H1 (cell line): Measurements from ENCODE around the gene PTRH1. TPM values are rescaled to one million over a fixed set of nuclear protein-coding genes. Genes with fewer than 3 reads are reported as not detected.

Experiments used
- EZH2 ChIP-seq: fragments of 200-600 bp; sonication (generic); IDR thresholded peaks from 2 replicates; pipeline ENCODE4 v1.7.1; 2012; ENCODE audit warnings: low read depth, mild to moderate bottlenecking, moderate library complexity, low read length, inconsistent platforms; ENCODE audit not compliant: severe bottlenecking
- polyA plus RNA-seq, 7 experiments: library from polyadenylated mRNA; depleted of rRNA in 3 of 7; stranded (reverse) in 5 of 7; unstranded in 2 of 7; fragments of >200 nt in 5 of 7; fragments of 200-250 nt in 2 of 7; gene quantifications; 1 replicate in 5 of 7; 2 replicates in 1 of 7; 4 replicates in 1 of 7; pipeline versions ENCODE4 v1.2.1 to v1.2.3, GENCODE V29; 2011 to 2013; ENCODE audit warnings: missing spikeins in 2 of 7, mixed read lengths in 2 of 7
- total RNA-seq: library from RNA; stranded (reverse); fragmentation: NEBNext Ultra II Directional; extraction: Animal tissue kit (Norgen Biotek cat#: 25700); gene quantifications from 2 replicates; pipeline ENCODE4 v1.2.1, GENCODE V29; 2021
- TF ChIP-seq, protein P1 (sequence below): fragments of 300-600 bp; sonication (generic); IDR thresholded peaks from 2 replicates; pipeline ENCODE4 v1.7.1; 2012; ENCODE audit warnings: low read length, moderate library complexity, mild to moderate bottlenecking, inconsistent platforms; ENCODE audit not compliant: insufficient replicate concordance

PTRH1 gene
- total and polyA plus RNA-seq, 2 of the 8 experiments (the other 6 are each of a cell fraction or from before 2014, with no cell fraction given) = 11.1 to 19.8 TPM

DNA sequence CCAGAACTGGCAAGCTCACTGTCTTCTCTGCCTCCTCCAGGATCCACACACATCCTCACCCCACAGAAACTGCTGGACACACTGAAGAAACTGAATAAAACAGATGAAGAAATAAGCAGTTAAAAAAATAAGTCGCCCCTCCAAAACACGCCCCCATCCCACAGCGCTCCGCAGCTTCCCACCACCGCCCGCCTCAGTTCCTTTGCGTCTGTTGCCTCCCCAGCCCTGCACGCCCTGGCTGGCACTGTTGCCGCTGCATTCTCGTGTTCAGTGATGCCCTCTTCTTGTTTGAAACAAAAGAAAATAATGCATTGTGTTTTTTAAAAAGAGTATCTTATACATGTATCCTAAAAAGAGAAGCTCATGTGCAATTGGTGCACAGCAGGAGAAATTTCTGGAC is 24.7 kb downstream of the PTRH1 start (continued):
- TF ChIP-seq, protein P1, sequence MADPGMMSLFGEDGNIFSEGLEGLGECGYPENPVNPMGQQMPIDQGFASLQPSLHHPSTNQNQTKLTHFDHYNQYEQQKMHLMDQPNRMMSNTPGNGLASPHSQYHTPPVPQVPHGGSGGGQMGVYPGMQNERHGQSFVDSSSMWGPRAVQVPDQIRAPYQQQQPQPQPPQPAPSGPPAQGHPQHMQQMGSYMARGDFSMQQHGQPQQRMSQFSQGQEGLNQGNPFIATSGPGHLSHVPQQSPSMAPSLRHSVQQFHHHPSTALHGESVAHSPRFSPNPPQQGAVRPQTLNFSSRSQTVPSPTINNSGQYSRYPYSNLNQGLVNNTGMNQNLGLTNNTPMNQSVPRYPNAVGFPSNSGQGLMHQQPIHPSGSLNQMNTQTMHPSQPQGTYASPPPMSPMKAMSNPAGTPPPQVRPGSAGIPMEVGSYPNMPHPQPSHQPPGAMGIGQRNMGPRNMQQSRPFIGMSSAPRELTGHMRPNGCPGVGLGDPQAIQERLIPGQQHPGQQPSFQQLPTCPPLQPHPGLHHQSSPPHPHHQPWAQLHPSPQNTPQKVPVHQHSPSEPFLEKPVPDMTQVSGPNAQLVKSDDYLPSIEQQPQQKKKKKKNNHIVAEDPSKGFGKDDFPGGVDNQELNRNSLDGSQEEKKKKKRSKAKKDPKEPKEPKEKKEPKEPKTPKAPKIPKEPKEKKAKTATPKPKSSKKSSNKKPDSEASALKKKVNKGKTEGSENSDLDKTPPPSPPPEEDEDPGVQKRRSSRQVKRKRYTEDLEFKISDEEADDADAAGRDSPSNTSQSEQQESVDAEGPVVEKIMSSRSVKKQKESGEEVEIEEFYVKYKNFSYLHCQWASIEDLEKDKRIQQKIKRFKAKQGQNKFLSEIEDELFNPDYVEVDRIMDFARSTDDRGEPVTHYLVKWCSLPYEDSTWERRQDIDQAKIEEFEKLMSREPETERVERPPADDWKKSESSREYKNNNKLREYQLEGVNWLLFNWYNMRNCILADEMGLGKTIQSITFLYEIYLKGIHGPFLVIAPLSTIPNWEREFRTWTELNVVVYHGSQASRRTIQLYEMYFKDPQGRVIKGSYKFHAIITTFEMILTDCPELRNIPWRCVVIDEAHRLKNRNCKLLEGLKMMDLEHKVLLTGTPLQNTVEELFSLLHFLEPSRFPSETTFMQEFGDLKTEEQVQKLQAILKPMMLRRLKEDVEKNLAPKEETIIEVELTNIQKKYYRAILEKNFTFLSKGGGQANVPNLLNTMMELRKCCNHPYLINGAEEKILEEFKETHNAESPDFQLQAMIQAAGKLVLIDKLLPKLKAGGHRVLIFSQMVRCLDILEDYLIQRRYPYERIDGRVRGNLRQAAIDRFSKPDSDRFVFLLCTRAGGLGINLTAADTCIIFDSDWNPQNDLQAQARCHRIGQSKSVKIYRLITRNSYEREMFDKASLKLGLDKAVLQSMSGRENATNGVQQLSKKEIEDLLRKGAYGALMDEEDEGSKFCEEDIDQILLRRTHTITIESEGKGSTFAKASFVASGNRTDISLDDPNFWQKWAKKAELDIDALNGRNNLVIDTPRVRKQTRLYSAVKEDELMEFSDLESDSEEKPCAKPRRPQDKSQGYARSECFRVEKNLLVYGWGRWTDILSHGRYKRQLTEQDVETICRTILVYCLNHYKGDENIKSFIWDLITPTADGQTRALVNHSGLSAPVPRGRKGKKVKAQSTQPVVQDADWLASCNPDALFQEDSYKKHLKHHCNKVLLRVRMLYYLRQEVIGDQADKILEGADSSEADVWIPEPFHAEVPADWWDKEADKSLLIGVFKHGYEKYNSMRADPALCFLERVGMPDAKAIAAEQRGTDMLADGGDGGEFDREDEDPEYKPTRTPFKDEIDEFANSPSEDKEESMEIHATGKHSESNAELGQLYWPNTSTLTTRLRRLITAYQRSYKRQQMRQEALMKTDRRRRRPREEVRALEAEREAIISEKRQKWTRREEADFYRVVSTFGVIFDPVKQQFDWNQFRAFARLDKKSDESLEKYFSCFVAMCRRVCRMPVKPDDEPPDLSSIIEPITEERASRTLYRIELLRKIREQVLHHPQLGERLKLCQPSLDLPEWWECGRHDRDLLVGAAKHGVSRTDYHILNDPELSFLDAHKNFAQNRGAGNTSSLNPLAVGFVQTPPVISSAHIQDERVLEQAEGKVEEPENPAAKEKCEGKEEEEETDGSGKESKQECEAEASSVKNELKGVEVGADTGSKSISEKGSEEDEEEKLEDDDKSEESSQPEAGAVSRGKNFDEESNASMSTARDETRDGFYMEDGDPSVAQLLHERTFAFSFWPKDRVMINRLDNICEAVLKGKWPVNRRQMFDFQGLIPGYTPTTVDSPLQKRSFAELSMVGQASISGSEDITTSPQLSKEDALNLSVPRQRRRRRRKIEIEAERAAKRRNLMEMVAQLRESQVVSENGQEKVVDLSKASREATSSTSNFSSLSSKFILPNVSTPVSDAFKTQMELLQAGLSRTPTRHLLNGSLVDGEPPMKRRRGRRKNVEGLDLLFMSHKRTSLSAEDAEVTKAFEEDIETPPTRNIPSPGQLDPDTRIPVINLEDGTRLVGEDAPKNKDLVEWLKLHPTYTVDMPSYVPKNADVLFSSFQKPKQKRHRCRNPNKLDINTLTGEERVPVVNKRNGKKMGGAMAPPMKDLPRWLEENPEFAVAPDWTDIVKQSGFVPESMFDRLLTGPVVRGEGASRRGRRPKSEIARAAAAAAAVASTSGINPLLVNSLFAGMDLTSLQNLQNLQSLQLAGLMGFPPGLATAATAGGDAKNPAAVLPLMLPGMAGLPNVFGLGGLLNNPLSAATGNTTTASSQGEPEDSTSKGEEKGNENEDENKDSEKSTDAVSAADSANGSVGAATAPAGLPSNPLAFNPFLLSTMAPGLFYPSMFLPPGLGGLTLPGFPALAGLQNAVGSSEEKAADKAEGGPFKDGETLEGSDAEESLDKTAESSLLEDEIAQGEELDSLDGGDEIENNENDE = no peak
- no peak for TF ChIP-seq EZH2
- TF ChIP-seq, all 59 proteins: peak for 0
